ENCODE results near the gene GJA8. TPM values are rescaled to one million over a fixed set of nuclear protein-coding genes. Genes with fewer than 3 reads are reported as not detected.
"Not testable (repeated sequence)": the region's sequence is repeated elsewhere in the genome, so short reads cannot be mapped to it uniquely, and the experiment has no call there.

The GJA8 gene
- total RNA-seq: not detected

DNA sequence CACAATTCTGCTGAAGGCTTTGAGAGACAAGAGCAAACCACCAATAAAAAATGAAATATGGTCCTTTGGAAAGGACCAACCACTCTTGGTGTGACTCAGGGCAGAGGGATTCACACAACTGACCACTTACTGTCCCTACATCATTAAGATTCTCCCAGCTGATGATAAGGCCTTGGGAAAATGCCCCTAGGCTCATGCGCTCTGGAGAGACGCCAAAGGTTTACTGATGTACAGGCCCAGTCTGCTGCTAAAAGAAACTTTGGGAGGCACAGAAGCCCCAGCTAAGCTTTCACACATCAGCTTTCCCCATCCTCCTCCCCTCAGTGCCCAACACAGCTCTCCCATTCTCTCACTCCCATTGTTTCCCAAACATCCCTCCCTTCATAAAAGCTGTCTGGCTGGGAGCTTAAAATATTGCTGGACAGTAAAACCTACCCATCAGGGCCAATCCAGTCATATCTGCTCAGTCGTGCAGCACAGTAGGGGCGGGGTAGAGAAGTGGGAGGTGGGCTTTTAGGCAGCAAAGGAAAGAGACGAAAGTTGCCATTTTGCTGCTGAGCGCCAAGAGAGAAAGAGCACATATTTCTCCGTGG, at the start of gene GJA8:
TSS of gene GJA8 (plus strand) at position 543 of the 593 bp plus-strand sequence. CDS start 5,161 bp downstream, outside the sequence.
- intact Hi-C loops (cut with DNase I): no loop called here
- ATAC-seq: no peak
- DNase-seq (ENCODE audit: low spot score): no peak

DNA sequence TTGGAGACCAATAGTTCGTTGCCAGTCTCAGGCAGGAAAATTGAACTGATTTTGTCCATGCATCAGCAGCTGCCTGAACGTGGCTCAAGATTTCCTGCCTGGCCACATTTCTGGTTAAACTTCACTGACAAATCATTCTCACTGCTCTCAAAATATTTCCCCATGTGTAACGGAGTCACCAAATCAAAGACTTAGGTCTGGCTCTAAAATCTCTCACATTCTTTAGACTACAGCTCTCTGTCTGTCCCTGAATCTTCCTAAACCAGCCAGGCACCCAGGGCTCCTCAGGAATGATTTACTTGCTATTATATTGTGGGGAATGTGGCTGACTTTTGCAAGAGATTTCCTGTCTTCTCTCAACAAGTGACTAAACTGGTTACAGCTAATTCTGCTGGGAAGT, 49.2 kb upstream of the GJA8 start:
- no peak for ATAC-seq
- DNase-seq (ENCODE audit: low spot score): no peak
- intact Hi-C loops (cut with DNase I): no loop called here

DNA sequence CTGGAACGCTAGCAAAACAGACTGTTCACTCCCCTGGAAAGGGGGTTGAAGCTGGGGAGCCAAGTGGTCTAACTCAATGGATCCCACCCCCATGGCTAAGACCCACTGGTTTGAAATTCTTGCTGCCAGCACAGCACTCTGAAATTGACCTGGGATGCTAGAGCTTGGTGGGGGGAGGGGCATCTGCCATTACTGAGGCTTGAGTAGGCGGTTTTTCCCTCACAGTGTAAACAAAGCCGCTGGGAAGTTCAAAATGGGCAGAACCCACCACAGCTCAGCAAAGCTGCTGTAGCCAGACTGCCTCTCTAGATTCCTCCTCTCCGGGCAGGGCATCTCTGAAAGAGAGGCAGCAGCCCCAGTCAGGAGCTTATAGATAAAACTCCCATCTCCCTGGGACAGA, 47.6 kb upstream of the GJA8 start:
- DNase-seq (ENCODE audit: low spot score); intact Hi-C loops (cut with DNase I); ATAC-seq: not testable (repeated sequence)

DNA sequence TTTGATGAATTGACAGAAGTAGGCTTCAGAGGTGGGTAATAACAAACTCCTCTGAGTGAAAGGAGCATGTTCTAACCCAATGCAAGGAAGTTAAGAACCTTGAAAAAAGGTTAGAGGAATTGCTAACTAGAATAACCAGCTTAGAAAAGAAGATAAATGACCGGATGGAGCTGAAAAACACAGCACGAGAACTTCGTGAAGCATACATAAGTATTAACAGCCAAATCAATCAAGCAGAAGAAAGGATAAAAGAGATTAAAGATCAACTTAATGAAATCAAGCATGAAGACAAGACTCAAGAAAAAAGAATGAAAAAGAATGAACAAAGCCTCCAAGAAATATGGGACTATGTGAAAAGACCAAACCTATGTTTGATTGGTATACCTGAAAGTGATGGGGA, 46.6 kb upstream of the GJA8 start:
- DNase-seq (ENCODE audit: low spot score); intact Hi-C loops (cut with DNase I); ATAC-seq: not testable (repeated sequence)

DNA sequence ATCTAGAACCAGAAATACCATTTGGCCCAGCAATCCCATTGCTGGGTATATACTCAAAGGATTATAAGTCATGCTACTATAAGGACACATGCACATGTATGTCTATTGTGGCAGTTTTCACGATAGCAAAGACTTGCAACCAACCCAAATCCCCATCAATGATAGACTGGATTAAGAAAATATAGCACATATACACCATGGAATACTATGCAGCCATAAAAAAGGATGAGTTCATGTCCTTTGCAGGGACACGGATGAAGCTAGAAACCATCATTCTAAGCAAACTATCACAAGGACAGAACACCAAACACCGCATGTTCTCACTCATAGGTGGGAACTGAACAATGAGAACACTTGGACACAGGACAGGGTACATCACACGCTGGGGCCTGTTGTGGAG, 35.4 kb upstream of the GJA8 start:
- DNase-seq (ENCODE audit: low spot score); intact Hi-C loops (cut with DNase I); ATAC-seq: not testable (repeated sequence)

DNA sequence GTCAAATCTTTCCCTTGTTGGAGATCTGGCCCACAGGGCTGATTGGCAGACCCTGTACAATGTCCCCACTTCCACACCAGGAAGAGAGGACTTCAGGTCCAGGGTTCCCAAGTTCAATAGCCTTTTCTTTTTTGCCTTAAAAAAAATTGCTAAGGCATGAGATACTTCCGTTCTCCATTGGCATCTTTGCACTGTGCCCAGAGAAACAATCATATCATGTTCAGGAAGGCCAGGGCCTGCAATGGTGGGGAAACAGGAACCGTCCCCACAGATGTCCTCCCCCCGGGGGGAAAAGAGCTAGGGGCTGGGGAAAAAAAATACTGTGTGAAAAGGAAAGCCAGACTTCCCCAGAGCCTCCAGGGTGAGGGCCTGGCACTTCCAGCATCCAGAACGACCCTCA, 24.6 kb upstream of the GJA8 start:
- DNase-seq (ENCODE audit: low spot score) (no peak), ATAC-seq (no peak)
- intact Hi-C loops (cut with DNase I): no loop called here

DNA sequence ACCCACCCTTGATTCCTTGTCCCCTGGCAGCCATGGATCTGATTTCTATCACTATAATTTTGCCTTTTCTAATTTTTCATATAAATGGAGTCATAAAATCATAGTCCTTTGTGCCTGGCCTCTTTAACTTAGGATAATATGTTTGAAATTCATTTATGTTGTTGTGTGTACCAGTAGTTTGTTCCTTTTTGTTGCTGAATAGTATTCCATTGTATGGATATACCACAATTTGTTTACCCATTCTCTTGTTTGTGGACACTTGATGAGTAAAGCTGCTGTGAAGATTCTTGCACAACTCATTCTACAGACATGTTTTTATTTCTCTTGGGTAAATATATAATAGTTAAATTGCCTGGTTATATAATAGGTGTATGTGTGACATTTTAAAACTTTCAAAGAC, 22.7 kb upstream of the GJA8 start:
- intact Hi-C loops (cut with DNase I): no loop called here
- no peak for DNase-seq (ENCODE audit: low spot score)
- ATAC-seq: no peak

DNA sequence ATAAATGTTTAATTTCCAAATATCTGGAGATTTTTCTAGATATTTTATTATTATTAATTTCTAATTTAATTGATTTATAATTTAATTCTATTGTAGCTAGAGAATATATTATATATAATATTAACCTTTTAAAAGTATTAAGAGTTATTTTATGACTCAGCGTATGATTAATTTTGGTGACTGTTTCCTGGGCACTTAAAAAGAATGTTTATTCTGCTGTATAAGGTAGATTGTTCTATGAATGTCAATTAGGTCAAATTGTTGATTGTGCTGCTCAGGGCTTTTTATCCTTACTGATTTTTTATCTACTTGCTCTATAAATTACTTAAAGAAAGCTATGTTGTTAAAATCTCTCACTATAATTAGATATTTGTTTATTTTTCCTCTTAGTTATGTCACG, 20.1 kb upstream of the GJA8 start:
- ATAC-seq (no peak), DNase-seq (ENCODE audit: low spot score) (no peak)
- intact Hi-C loops (cut with DNase I): no loop called here

DNA sequence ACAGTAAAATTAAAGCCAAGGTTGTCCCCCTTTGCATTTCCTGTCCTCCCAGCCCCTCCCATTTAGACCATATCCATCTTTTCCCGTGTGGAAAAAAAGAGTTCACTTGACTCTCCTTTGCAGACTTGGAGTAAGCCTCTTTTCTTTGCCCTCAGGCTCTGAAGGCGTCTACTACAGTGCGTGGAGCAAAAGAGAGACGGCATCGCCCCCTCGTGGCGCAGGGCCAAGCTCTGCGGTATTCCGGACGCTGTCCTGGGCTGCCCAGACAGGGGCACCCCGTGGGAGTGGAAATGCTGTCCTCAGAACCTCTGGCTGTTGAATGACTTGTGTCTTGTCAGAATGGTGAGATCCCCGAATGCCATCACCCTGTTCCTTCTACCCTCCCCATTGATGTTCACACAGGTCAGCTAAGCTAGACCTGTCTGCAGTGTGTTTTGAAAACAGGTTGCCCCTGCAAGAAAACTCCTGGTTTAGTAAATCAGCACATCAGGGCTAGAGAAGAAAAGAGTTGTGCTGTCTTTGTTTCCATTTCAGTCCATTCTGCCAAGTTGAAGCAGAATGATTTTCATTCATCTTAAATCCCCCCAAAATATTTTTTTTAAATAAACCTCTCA, 12.3 kb upstream of the GJA8 start:
- intact Hi-C loops (cut with DNase I): loop anchor here (10.0 kb wide), 1 partner anchor 385 kb away; no protein-coding TSS in a partner anchor
- peak; percentile 79 for DNase-seq (ENCODE audit: low spot score)
- ATAC-seq: peak; percentile 67

DNA sequence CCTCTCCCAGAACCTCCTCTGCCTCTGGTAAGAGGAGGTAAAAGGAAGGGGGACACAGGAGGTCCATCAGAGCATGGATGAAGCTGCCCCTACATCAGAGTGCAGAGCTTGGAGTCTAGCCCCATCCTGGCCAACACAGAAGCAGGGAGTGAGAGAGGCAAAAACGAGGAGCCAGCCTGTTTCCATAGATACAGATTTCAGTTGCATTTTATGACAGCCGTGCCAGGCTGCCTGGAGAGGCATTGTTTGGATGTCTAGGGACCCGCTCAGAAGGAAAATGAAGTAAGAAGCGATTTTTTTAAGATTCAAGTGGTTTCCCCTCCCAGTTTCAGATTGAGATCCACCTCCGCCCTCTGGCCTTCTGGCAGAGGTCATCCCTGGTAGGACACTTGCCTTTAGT, 11.5 kb upstream of the GJA8 start:
- DNase-seq (ENCODE audit: low spot score): no peak
- ATAC-seq: no peak
- intact Hi-C loops (cut with DNase I): loop anchor here (10.0 kb wide), 1 partner anchor 386 kb away; no protein-coding TSS in a partner anchor

DNA sequence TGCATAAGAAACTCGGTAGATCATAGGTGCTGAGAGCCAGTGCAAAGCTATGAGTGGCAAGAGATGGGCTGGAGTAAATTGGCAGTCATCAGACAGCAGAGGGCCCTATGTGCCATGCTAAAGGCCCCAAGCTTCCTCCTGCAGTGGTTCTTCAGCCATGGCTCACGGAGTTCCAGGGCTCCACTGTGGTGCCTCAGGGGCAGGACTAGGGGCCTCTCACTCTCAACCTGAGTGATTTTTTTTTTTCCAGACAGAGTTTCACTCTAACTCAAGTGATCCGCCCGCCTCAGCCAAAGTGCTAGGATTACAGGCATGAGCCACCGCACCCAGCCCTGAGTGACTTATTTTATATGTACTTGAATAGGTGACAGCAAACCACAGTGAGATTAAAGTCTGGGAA, 10.4 kb upstream of the GJA8 start:
- DNase-seq (ENCODE audit: low spot score) (no peak), ATAC-seq (peak; percentile 49)
- intact Hi-C loops (cut with DNase I): loop anchor here (10.0 kb wide), 1 partner anchor 387 kb away; no protein-coding TSS in a partner anchor

DNA sequence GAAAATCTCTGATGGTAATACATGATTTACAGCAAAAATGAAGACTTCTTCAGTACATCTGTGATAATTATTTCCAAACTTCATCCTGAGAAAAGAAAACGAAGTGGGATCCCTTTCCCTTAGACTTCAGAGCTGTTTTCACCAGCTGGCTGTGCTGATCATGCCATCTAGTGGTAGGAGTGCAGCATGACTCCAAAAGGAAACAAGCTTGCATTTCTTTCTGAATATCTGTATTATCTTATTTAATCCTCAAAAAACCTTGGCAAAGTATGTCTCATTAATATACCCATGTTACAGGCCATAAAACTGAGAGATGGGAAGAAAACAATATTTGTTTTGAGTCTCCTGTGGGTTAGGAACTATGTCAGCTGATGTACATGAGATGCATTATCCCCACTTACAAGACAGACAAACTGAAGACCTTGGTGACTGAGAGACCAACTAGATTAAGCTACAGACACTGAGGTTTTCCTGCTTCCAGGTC, 9.8 kb upstream of the GJA8 start:
- intact Hi-C loops (cut with DNase I): loop anchor here (10.0 kb wide), 1 partner anchor 388 kb away; no protein-coding TSS in a partner anchor
- DNase-seq (ENCODE audit: low spot score): no peak
- ATAC-seq: peak; percentile 75

DNA sequence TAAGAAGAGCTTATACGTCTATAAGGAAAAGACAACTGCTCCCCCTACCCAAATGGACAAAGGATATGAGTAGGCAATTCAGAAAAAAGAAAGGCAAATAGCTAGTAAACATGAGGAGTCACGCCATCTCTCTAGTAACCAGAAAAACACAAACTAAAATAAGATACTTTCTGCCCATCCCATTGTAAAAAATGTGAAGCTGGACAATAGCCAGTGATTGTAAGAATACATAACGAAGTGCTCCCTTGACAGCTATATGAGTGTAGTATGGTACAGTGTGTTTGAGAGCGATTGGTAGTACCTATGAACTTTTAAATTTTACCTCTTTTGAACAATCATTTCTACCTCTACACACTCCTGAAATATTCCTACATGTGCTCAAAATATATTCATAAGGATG, 7.5 kb upstream of the GJA8 start:
- DNase-seq (ENCODE audit: low spot score) (no peak), ATAC-seq (no peak)
- intact Hi-C loops (cut with DNase I): loop anchor here (10.0 kb wide), 1 partner anchor 390 kb away; no protein-coding TSS in a partner anchor

DNA sequence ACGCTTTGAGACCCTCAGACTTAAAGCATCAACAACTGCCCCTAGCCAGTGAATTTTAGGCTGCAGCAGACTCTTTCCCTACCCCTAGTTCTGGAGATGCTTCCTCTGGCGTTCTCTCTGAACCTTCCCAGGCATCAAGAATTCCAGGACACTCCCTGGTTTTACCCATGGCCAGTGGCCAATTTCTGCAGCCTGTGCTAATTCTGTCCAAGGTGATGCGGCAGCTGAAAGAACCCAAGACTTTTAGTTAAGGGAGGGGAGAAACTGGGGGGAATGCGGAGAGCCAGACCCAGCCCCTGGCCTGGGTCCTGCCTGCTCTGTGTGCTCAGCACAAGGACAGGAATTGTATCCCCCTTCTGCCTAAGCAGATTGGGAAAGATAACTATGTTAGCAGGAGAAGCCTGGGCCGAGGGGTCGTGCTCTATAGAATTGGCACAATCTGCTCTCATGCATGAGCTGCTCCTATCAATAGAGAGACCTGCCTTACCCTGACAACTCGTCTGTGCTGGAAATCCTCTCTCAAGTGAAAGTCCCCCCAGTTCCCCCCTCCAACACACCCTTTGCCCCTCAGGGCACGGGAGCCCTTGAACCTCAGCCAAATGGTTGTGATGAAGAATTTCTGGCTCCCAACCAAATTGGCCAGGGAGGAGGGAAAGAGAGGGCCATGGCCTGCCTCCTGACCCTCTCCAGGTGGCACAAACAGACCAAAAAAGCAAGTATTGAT, 5.4 kb upstream of the GJA8 start:
- peak; percentile 38 for ATAC-seq
- DNase-seq (ENCODE audit: low spot score): no peak
- intact Hi-C loops (cut with DNase I): loop anchor here (10.0 kb wide), 1 partner anchor 392 kb away; no protein-coding TSS in a partner anchor

DNA sequence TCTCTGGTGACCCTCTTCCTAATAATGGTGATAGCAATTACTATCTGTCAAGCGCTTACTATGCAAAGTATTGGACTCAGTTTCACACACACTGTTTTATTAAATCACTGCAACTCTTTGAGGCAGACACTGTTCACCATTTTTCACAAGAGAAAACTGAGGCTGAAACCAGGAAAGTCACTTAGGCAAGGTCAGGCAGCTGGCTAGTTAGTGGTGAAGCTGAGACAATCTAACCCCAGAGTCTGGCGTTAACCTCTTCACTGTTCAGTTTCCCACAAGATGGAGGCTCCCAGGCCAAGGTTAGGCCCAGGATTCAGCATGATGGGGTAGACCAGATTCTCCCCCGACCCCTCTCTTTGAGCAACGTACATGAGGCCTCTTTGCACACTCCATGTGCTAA, 4.8 kb upstream of the GJA8 start:
- ATAC-seq (no peak), DNase-seq (ENCODE audit: low spot score) (no peak)
- intact Hi-C loops (cut with DNase I): loop anchor here (10.0 kb wide), 1 partner anchor 393 kb away; no protein-coding TSS in a partner anchor

DNA sequence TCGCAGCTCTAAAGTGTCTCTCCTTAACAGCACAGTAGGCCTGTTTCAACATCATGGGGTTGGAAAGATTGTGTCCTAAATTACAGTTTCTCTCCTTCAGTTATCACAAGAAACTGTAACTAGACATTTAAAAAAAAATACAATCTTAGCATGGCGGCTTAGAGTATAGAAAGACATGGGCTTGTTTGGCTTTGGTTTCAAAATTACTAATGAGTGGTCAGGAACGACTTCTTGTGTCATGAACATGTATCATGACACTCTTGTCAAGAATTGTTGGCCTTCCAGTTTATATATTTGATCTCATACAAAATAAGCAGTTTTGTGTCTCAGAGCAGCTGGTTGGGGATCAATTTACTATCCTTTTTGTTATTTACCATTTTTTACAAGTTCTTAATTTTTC, 2.1 kb downstream of the GJA8 start:
- intact Hi-C loops (cut with DNase I): no loop called here
- ATAC-seq (no peak), DNase-seq (ENCODE audit: low spot score) (no peak)

DNA sequence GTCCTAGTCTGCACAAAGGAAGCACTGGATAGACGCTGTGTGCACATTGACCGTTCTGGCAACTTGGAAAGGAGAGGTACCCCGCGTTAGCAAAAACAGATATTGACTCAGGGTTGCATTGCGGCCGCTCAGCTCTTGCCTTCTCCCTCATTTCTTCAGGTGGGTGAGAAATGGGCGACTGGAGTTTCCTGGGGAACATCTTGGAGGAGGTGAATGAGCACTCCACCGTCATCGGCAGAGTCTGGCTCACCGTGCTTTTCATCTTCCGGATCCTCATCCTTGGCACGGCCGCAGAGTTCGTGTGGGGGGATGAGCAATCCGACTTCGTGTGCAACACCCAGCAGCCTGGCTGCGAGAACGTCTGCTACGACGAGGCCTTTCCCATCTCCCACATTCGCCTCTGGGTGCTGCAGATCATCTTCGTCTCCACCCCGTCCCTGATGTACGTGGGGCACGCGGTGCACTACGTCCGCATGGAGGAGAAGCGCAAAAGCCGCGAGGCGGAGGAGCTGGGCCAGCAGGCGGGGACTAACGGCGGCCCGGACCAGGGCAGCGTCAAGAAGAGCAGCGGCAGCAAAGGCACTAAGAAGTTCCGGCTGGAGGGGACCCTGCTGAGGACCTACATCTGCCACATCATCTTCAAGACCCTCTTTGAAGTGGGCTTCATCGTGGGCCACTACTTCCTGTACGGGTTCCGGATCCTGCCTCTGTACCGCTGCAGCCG, 5.4 kb downstream of the GJA8 start:
- no peak for ATAC-seq
- DNase-seq (ENCODE audit: low spot score): no peak
- intact Hi-C loops (cut with DNase I): no loop called here

DNA sequence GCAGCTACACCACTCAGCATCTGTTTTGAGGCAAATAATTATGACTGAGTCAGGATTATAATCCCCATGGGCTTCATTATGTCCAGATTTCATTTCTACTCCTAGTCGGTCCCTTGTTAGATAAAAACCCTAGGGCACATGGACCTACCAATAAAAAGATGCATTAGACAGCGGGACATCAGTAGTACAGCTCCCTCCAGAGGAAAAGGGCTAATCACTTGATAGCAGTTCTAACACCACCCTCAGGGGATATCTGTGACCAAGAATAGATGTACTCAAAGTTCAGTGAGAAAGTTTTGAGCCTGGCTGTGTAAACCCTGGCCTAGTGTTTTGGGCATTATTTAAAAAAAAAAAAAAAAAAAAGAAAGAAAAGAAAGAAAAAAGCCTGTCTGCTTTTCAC, 10.0 kb downstream of the GJA8 start:
- DNase-seq (ENCODE audit: low spot score) (no peak), ATAC-seq (no peak)
- intact Hi-C loops (cut with DNase I): no loop called here

DNA sequence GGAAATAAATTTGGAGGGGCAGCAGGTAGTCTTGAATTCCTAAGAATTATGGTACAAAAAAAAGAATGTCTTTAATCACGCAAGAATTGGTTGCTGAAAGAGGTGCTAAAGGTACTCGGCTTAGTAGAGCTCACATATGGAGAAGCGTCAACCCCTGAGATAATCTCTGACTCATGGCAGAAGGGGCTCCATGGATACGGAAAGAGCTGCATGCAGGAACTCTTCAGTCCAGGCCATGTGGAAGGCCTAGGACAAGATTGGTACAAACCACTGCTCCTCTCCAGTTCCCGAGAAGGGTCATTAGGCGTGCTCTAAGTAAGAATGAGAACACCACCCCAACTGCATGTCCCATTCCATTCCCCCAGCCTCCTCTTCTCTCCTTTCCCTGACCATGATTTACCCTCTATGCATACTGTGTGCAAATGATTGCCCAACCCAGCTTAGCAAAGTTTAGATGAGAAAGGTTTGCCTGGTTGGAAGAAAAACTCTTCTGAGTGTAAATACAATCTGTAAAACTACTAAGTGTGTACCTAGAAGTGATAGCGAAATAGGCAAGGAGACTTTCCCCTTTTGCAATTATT, 10.9 kb downstream of the GJA8 start:
- intact Hi-C loops (cut with DNase I): no loop called here
- DNase-seq (ENCODE audit: low spot score) (no peak), ATAC-seq (no peak)

Data from sciatic nerve (tissue), 2 donors.